PC-9 (cell line): Measurements from ENCODE around the gene CTNNBL1. TPM values are rescaled to one million over a fixed set of nuclear protein-coding genes. Genes with fewer than 3 reads are reported as not detected.

ENCODE experiments used
- BruUV-seq: library from RNA; stranded (reverse); fragments of 400-500 nt; replicated peaks from 2 replicates; lab custom pipeline; 2021; lab: Mats Ljungman, UMichigan
- CTCF ChIA-PET: fragments of 300-600 bp; sonication (Branson Sonifier 250); formaldehyde crosslinking; loops from one replicate; lab custom pipeline; 2022; ENCODE audit warnings: antibody characterized with exemption; lab: Charles Lee
- POLR2A ChIA-PET: fragments of 300-600 bp; sonication (Branson Sonifier 250); formaldehyde crosslinking; loops from one replicate; lab custom pipeline; 2022; ENCODE audit warnings: antibody characterized with exemption; ENCODE audit not compliant: unreplicated experiment; lab: Charles Lee
- DNase-seq, 2 experiments: peaks; one replicate each; pipeline versions ENCODE4 v3.0.0 to v3.0.0-alpha.2; 2015 to 2022; ENCODE audit warnings: mixed read lengths in 1 of 2
- H2AFZ ChIP-seq: fragments of 200-600 bp; sonication (generic); 2 replicates; pipeline ENCODE4 v1.8.1; 2017; ENCODE audit warnings: antibody characterized with exemption
- H3F3A ChIP-seq: fragments of 200-600 bp; sonication (generic); 2 replicates; pipeline ENCODE4 v1.8.1; 2017; ENCODE audit warnings: antibody characterized with exemption, mild to moderate bottlenecking, low read depth; ENCODE audit not compliant: insufficient read depth
- H3K27ac ChIP-seq: fragments of 200-600 bp; sonication (generic); 2 replicates; pipeline ENCODE4 v1.6.1; 2016; ENCODE audit warnings: mixed run types
- H3K27me3 ChIP-seq: fragments of 200-600 bp; sonication (generic); 2 replicates; pipeline ENCODE4 v1.6.1; 2016; ENCODE audit warnings: low read depth, mixed run types; ENCODE audit not compliant: insufficient read depth
- H3K36me3 ChIP-seq: fragments of 200-600 bp; sonication (generic); 2 replicates; pipeline ENCODE4 v1.6.1; 2016; ENCODE audit warnings: low read depth, mixed run types
- H3K4me1 ChIP-seq: fragments of 200-600 bp; sonication (generic); replicated peaks from 2 replicates; pipeline ENCODE4 v1.6.1; 2016; ENCODE audit warnings: mixed run types; ENCODE audit not compliant: insufficient read depth
- H3K4me2 ChIP-seq: fragments of 200-600 bp; sonication (generic); 2 replicates; pipeline ENCODE4 v1.6.1; 2017; ENCODE audit warnings: mixed run types
- H3K4me3 ChIP-seq: fragments of 200-600 bp; sonication (generic); 2 replicates; pipeline ENCODE4 v1.6.1; 2016; ENCODE audit warnings: mixed run types
- H3K79me2 ChIP-seq: fragments of 200-600 bp; sonication (generic); 2 replicates; pipeline ENCODE4 v1.6.1; 2017; ENCODE audit warnings: low read depth, mixed run types
- H3K9me2 ChIP-seq: fragments of 200-600 bp; sonication (generic); 2 replicates; pipeline ENCODE4 v1.8.1; 2017; ENCODE audit warnings: mild to moderate bottlenecking; ENCODE audit not compliant: insufficient read depth
- H3K9me3 ChIP-seq: fragments of 200-600 bp; sonication (generic); 2 replicates; pipeline ENCODE4 v1.8.1; 2016; ENCODE audit warnings: low read depth; ENCODE audit not compliant: insufficient read depth
- H4K20me1 ChIP-seq: fragments of 200-600 bp; sonication (generic); 2 replicates; pipeline ENCODE4 v1.8.1; 2017; ENCODE audit not compliant: insufficient read depth
- EZH2 ChIP-seq: fragments of 200-600 bp; sonication (generic); IDR thresholded peaks from 2 replicates; pipeline ENCODE4 v1.8.0; 2017; ENCODE audit warnings: antibody characterized with exemption, low read depth
- intact Hi-C: fragments of 100-400 bp; cut with micrococcal nuclease; formaldehyde crosslinking; loops from one replicate; pipeline ENCODE4 v1.10.0; 2022; ENCODE audit not compliant: unreplicated experiment
- total RNA-seq: library from RNA; stranded (reverse); gene quantifications from 2 replicates; pipeline ENCODE4 v1.2.3, GENCODE V29; 2021
- TF ChIP-seq, protein P1 (sequence below): fragments of 200-600 bp; sonication (generic); conservative IDR thresholded peaks from 2 replicates; pipeline ENCODE4 v1.6.1; 2017; ENCODE audit warnings: mixed run types, antibody characterized with exemption, mild to moderate bottlenecking, moderate library complexity

Gene CTNNBL1
- total RNA-seq, 1 experiment from 2014 or later = 83.5 TPM

DNA sequence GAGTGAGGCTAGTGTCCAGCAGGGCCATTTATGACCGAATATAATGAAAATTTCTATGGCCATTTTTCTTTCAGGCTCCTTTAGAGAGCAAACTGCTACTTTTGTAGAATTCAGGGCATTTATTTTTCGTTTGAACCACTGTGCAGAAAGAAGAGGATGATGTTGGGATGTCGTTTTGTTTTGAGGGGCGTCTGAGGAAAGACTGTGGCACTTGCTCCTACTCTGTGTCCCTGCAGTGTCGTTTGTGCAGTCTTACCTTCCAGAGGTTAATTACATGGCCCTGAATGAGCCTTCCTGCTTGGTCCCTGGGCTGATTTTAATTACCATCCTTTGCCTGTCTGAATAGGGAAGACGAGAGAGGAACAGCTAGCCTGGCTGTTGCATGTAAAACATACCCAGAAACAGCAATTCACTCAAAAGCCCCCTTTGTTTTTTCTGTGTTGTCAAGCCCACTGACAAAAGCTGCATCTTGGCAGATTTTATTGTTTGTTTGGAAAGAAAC is 65.3 kb downstream of the CTNNBL1 start:
- H3K27me3 ChIP-seq = no peaks in the 10 kb centered on the region
- intact Hi-C loops = no loop called here
- no peak for DNase-seq
- ChIA-PET POLR2A (no interaction called here), CTCF (no interaction called here)
- H2AFZ ChIP-seq = no peak overlapping the region
- TF ChIP-seq, protein P1, sequence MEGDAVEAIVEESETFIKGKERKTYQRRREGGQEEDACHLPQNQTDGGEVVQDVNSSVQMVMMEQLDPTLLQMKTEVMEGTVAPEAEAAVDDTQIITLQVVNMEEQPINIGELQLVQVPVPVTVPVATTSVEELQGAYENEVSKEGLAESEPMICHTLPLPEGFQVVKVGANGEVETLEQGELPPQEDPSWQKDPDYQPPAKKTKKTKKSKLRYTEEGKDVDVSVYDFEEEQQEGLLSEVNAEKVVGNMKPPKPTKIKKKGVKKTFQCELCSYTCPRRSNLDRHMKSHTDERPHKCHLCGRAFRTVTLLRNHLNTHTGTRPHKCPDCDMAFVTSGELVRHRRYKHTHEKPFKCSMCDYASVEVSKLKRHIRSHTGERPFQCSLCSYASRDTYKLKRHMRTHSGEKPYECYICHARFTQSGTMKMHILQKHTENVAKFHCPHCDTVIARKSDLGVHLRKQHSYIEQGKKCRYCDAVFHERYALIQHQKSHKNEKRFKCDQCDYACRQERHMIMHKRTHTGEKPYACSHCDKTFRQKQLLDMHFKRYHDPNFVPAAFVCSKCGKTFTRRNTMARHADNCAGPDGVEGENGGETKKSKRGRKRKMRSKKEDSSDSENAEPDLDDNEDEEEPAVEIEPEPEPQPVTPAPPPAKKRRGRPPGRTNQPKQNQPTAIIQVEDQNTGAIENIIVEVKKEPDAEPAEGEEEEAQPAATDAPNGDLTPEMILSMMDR = no peak
- no peak for TF ChIP-seq EZH2
- no peaks in the 10 kb centered on the region for H3K36me3 ChIP-seq
- BruUV-seq = no TSS peak
- H3K9me3 ChIP-seq = no peaks in the 10 kb centered on the region
- H3K4me1 ChIP-seq = no peaks in the 10 kb centered on the region
- no peak overlapping the region for H3K27ac ChIP-seq
- no peaks in the 10 kb centered on the region for H3F3A ChIP-seq
- H3K79me2 ChIP-seq = no peaks in the 10 kb centered on the region
- no peaks in the 10 kb centered on the region for H3K9me2 ChIP-seq
- H3K4me2 ChIP-seq = no peak overlapping the region
- no peak overlapping the region for H3K4me3 ChIP-seq
- 0 out of 2 replicates have a peak, but pooled peaks cover 4% of the 10 kb centered on the region for H4K20me1 ChIP-seq

DNA sequence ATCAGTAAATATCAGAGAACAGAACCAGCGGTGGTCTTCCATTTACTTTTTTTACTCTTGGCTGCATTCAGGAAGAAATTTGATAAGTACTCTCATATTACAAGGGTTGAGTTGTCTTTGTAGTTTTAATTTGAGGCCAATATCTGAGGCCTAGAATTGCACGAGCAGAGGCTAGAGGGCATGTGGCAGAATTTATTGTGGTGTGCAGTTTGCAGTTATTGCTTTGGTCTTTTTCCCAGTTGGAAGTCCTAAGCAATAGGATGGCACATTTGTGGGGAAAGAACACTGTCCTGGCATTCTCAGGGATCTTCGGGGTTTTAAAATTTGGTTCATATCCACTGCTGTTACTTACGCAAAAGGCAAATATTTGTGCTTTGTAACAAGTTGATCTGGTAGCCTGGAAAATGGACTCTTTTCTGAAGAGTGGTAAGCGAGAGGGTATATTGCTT is 66.0 kb downstream of the CTNNBL1 start:
- no peak for DNase-seq
- H3F3A ChIP-seq = no peaks in the 10 kb centered on the region
- no peak overlapping the region for H3K4me3 ChIP-seq
- POLR2A ChIA-PET = no interaction called here
- H3K79me2 ChIP-seq = no peaks in the 10 kb centered on the region
- TF ChIP-seq, protein P1 = no peak
- TF ChIP-seq EZH2 = no peak
- CTCF ChIA-PET = no interaction called here
- no peak overlapping the region for H3K27ac ChIP-seq
- H3K9me3 ChIP-seq = no peaks in the 10 kb centered on the region
- intact Hi-C loops = no loop called here
- 0 out of 2 replicates have a peak, but pooled peaks cover 4% of the 10 kb centered on the region for H4K20me1 ChIP-seq
- no peaks in the 10 kb centered on the region for H3K27me3 ChIP-seq
- H3K36me3 ChIP-seq = no peaks in the 10 kb centered on the region
- no TSS peak for BruUV-seq
- no peak overlapping the region for H2AFZ ChIP-seq
- no peaks in the 10 kb centered on the region for H3K4me1 ChIP-seq
- no peak overlapping the region for H3K4me2 ChIP-seq
- no peaks in the 10 kb centered on the region for H3K9me2 ChIP-seq

DNA sequence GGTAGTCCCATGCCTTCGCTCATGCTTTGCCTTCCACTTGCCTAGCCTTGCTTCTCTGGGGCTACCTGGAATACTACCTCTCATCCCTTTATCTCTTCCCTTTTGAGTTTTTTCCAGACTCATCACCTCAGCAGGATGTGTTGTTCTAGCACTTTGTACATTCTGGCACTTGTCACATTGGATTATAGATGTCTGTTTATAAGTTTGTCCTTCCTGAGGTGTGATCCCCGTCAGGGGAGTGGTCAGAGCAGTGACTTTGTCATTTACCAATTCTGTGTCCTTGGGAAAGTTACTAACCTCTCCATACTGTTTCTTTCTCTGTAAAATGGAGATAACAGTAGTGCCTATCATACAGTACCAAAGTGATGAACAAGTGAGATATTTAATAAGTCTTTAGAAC is 66.5 kb downstream of the CTNNBL1 start:
- no peaks in the 10 kb centered on the region for H3K9me3 ChIP-seq
- H3K27ac ChIP-seq = no peak overlapping the region
- no peaks in the 10 kb centered on the region for H3K9me2 ChIP-seq
- H3K4me2 ChIP-seq = no peak overlapping the region
- H3K36me3 ChIP-seq = no peaks in the 10 kb centered on the region
- no peak for DNase-seq
- ChIA-PET CTCF (no interaction called here), POLR2A (no interaction called here)
- H3F3A ChIP-seq = no peaks in the 10 kb centered on the region
- H3K4me3 ChIP-seq = no peak overlapping the region
- 0 out of 2 replicates have a peak, but pooled peaks cover 4% of the 10 kb centered on the region for H4K20me1 ChIP-seq
- no TSS peak for BruUV-seq
- TF ChIP-seq EZH2 = no peak
- TF ChIP-seq, protein P1 = no peak
- no peaks in the 10 kb centered on the region for H3K27me3 ChIP-seq
- H2AFZ ChIP-seq = no peak overlapping the region
- no peaks in the 10 kb centered on the region for H3K4me1 ChIP-seq
- no peaks in the 10 kb centered on the region for H3K79me2 ChIP-seq
- intact Hi-C loops = no loop called here
